GM06990 (cell line): ENCODE results near the gene ADAM30.

Experiments used
- DNase-seq: peaks from one replicate; pipeline ENCODE4 v3.0.0-alpha.2; 2011; ENCODE audit not compliant: insufficient read length; ENCODE audit errors: extremely low read depth
- H3K27me3 ChIP-seq: replicated peaks from 2 replicates; pipeline ENCODE4 v1.6.0; 2011; ENCODE audit warnings: low read length; ENCODE audit not compliant: control insufficient read depth, insufficient read depth
- H3K36me3 ChIP-seq: 2 replicates; pipeline ENCODE4 v1.5.1; 2011; ENCODE audit warnings: low read length; ENCODE audit not compliant: control insufficient read depth, insufficient read depth
- H3K4me3 ChIP-seq: replicated peaks from 2 replicates; pipeline ENCODE4 v1.5.1; 2011; ENCODE audit warnings: low read depth, mild to moderate bottlenecking, control low read depth, low read length
- CTCF ChIP-seq: IDR thresholded peaks from 2 replicates; pipeline ENCODE4 v1.5.1; 2011; ENCODE audit warnings: low read length, control low read depth, mild to moderate bottlenecking, inconsistent platforms; ENCODE audit not compliant: insufficient read depth, poor library complexity, severe bottlenecking

ADAM30 gene

GRCh38 chr1:119869995-119870394 is 26.3 kb downstream of the ADAM30 start:
- no peaks in the 10 kb centered on the region for H3K27me3 ChIP-seq

GRCh38 chr1:119868176-119868575 is 28.1 kb downstream of the ADAM30 start:
- DNase-seq = no peak
- no peaks in the 10 kb centered on the region for H3K36me3 ChIP-seq
- no peaks in the 10 kb centered on the region for H3K27me3 ChIP-seq
- no peak overlapping the region for H3K4me3 ChIP-seq
- no peak for TF ChIP-seq CTCF

More at GRCh38 chr1:119869995-119870394, 26.3 kb downstream of the ADAM30 start:
- H3K4me3 ChIP-seq = no peak overlapping the region
- no peak for TF ChIP-seq CTCF
- no peak for DNase-seq
- H3K36me3 ChIP-seq = no peaks in the 10 kb centered on the region

- no peaks in the 10 kb centered on the region for H3K36me3 ChIP-seq
- no peak for TF ChIP-seq CTCF
- no peaks in the 10 kb centered on the region for H3K27me3 ChIP-seq
- DNase-seq = no peak
- no peak overlapping the region for H3K4me3 ChIP-seq
Measured at GRCh38 chr1:119866451-119866850, 29.9 kb downstream of the ADAM30 start.

- Histone ChIP-seq H3K27me3 (no peaks in the 10 kb centered on the region), H3K36me3 (no peaks in the 10 kb centered on the region), H3K4me3 (no peak overlapping the region)
- no peak for TF ChIP-seq CTCF
- DNase-seq = no peak
Measured at GRCh38 chr1:119865627-119866026, 30.7 kb downstream of the ADAM30 start.

GRCh38 chr1:119862276-119862675 is 34.0 kb downstream of the ADAM30 start:
- H3K36me3 ChIP-seq = no peaks in the 10 kb centered on the region
- no peak for TF ChIP-seq CTCF
- DNase-seq = no peak
- H3K4me3 ChIP-seq = no peak overlapping the region
- no peaks in the 10 kb centered on the region for H3K27me3 ChIP-seq

- DNase-seq = no peak
- no peaks in the 10 kb centered on the region for H3K36me3 ChIP-seq
- H3K27me3 ChIP-seq = no peaks in the 10 kb centered on the region
- H3K4me3 ChIP-seq = no peak overlapping the region
- no peak for TF ChIP-seq CTCF
Measured at GRCh38 chr1:119861547-119861946, 34.8 kb downstream of the ADAM30 start.
